Measurements from ENCODE around the gene PVALEF. TPM values are rescaled to one million over a fixed set of nuclear protein-coding genes. Genes with fewer than 3 reads are reported as not detected.

The PVALEF gene
- total and polyA plus RNA-seq, 2 donors (not counting 3 experiments of a cell fraction or from before 2014, with no cell fraction given) = not detected

DNA sequence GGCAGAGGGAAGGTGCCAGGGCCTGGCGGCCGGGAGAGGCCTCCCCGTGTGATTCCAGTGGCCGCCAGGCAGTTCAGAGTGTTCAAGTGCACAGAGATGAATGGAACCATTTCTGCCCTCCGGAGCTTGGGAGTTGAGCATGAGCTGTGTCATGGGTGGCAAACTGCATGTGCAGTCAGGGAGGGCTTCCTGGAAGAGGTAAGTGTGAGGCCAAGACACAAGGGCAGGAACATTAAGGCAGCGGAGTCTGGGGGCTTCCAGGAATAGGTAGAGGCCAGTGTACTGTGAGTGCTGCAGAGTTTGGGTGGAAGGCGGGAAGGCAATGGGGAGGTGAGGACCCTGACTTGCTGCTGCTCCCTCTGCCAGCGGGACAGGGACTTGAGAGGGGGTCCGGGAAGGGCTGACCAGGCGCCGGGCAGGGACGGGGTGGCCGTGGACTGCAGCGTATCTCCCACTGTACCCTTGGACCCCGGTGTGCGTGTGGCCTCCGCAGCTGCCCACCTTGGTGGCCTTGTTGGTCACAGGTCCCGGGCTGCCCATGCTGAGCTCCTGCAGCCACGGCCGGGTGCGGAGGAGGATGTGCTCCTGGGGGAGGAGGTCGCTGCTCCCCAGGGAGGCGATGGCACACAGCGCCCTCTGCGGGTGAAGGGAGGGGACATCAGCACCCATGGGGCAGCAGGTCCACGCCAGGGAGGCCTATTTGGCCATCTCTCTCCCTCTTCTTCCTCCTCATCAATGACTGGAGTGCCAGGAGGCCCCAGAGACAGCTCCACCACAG is 64.9 kb downstream of the PVALEF start:
- dilution Hi-C loops (cut with MboI; ENCODE audit: extremely low pct_ligation_motif_present, low sequenced_read_pairs) = no loop called here
- Histone ChIP-seq H3K9ac (replicated peaks; ENCODE audit: extremely low read depth, insufficient read depth, low read length) (no peak overlapping the region), H3K4me3 (replicated peaks in 1 of 3; ENCODE audit: insufficient read depth in 1 of 3, low read depth in 1 of 3, low read length in 3 of 3) (no peak overlapping the region), H2AFZ (ENCODE audit: low read depth, low read length) (no peak overlapping the region), H4K20me1 (replicated peaks; ENCODE audit: control insufficient read depth, extremely low read depth, insufficient read depth, low read length) (no peaks in the 10 kb centered on the region), H3K27me3 (ENCODE audit: control insufficient read depth in 2 of 2, insufficient read depth in 2 of 2, low read length in 2 of 2) (no peaks in the 10 kb centered on the region), H3K79me2 (ENCODE audit: control insufficient read depth, insufficient read depth, low read length) (no peaks in the 10 kb centered on the region), H3K4me1 (ENCODE audit: control insufficient read depth, extremely low read depth, insufficient read depth, low read length) (no peaks in the 10 kb centered on the region), H3K4me2 (ENCODE audit: insufficient read depth, low read length) (no peak overlapping the region), H3K27ac (ENCODE audit: insufficient read depth, low read depth, low read length) (no peak overlapping the region), H3K9me1 (replicated peaks; ENCODE audit: control insufficient read depth, extremely low read depth, insufficient read depth, low read length) (no peaks in the 10 kb centered on the region), H3K36me3 (ENCODE audit: control insufficient read depth in 2 of 2, extremely low read depth in 1 of 2, insufficient read depth in 2 of 2, low read length in 2 of 2) (peaks cover 0 to 37% of the 10 kb centered on the region in 2 experiments), H3K9me3 (replicated peaks; ENCODE audit: control insufficient read depth, insufficient read depth, low read length) (no peaks in the 10 kb centered on the region)
- TF ChIP-seq, protein P1, sequence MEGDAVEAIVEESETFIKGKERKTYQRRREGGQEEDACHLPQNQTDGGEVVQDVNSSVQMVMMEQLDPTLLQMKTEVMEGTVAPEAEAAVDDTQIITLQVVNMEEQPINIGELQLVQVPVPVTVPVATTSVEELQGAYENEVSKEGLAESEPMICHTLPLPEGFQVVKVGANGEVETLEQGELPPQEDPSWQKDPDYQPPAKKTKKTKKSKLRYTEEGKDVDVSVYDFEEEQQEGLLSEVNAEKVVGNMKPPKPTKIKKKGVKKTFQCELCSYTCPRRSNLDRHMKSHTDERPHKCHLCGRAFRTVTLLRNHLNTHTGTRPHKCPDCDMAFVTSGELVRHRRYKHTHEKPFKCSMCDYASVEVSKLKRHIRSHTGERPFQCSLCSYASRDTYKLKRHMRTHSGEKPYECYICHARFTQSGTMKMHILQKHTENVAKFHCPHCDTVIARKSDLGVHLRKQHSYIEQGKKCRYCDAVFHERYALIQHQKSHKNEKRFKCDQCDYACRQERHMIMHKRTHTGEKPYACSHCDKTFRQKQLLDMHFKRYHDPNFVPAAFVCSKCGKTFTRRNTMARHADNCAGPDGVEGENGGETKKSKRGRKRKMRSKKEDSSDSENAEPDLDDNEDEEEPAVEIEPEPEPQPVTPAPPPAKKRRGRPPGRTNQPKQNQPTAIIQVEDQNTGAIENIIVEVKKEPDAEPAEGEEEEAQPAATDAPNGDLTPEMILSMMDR (IDR thresholded peaks at IDR 0.05; ENCODE audit: extremely low read depth in 1 of 2, insufficient read depth in 1 of 2, low read depth in 1 of 2, low read length in 2 of 2) = peak in 1 of 2 donors; percentile 43
- TF ChIP-seq FOS (IDR thresholded peaks at IDR 0.05; ENCODE audit: borderline replicate concordance, insufficient read depth, low read length) (no peak), MYC (IDR thresholded peaks at IDR 0.05; ENCODE audit: low read depth, low read length) (no peak), JUN (IDR thresholded peaks at IDR 0.05; ENCODE audit: borderline replicate concordance, insufficient read depth, insufficient read length, low read depth) (no peak)
- ChIA-PET POLR2A (no interaction called here), CTCF (interaction anchor here (1.6 kb wide), 1 partner anchor 9 kb away, joined by 4 read pairs; the partner anchor contains the start of genes NDUFAF8 and TEPSIN)
- intact Hi-C loops (cut with micrococcal nuclease) = no loop called here
- no peak for FAIRE-seq
- no TSS peak for BruUV-seq (replicated peaks)
- DNase-seq (ENCODE audit: low read depth, low spot score) = no peak
